Measurements from ENCODE around the gene ZNF689.

GRCh38 chr16:30601966-30602365, 8.2 kb downstream of the ZNF689 start:
- TF ChIP-seq CTCF (IDR thresholded peaks at IDR 0.05), result no peak
- TF ChIP-seq POLR2A (IDR thresholded peaks at IDR 0.05), result no peak

All from Peyer's patch (tissue), 4 donors.